GM18861 (cell line): ENCODE data around the gene MAML2.

Source experiments
- ATAC-seq: cut with Tn5 transposase; IDR thresholded peaks from one replicate; pipeline ENCODE4 v1.9.1; 2021; ENCODE audit not compliant: unreplicated experiment

Gene MAML2

GRCh38 chr11:96318850-96319249 lies 24.1 kb downstream of the MAML2 start:
- no peak for ATAC-seq

DNA sequence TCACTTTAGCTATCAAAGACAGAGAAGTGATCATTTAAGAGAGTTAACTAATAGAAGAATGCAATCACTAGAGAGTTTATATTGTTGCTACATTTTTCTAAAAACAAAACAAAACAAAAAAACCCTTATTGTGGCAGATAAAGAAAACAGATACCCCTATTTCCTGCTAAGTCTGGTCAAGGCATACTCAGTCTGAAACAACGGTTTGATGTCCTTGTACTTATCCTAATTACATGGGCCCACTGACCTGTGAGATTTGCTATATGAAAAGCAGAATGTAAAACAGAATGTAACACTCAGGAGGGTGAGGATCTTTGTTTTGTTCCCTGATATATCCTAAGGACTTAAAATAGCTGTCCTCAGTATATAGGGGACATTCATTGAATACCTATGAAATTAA lies 24.6 kb downstream of the MAML2 start:
- ATAC-seq: no peak

- ATAC-seq: no peak
These were observed 25.0 kb downstream of the MAML2 start for GRCh38 chr11:96317985-96318384.

DNA sequence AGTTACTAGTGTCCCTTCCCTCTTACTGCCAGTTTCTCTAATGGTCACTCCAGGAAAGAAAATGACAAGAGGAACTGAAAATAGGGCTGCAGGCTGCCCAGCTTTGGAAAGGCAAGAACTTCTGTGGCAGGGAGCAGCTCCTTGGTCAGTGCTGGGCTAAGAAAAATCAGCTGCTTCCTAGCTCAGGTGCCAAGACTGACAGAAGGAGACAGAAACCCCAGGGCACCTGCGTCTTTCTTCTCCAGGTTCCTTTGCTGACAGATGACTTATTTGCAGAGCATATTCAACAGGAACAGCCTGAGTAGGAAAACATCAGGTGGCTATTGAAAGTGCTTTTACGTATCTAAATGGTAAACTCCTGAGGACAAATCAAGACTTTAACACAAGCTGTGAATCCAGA lies 25.4 kb downstream of the MAML2 start:
- no peak for ATAC-seq

DNA sequence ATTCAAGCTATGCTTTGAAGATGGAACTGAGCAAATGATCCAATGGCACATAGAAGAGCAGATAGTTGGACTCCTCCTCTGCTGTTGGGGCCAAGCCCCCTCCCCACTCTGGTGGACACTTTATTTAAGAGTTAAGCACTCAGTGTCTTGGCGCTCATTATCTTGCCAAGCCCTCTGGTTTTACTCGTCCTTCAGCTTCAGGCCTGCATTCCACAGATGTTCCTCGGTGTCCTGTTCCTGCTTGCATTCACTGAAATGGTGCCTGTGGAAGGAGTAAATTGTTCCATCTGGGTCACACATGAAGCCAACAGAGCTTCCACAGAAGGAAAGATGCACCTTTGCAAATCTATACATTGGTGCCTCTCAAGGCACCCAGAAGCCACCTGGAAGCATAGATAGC lies 26.1 kb downstream of the MAML2 start:
- no peak for ATAC-seq

DNA sequence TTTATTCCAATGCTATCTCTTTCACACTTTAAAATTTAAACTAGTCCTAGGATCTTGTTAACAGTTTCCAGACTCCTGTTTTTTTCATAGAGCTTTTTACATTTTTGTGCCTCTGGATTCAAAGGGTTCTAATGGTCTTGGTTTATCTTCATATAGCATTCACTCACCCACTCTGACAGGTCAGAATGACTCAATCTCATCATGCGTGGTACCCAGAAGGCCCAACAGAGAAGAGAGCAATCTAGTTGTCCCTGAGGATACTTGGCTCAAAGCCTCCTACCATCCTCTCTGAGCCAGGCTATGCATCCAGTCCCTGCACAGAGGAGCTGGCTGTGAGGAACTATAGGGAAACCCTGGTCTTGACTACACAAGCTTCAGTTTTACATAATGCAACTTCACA lies 27.5 kb downstream of the MAML2 start:
- no peak for ATAC-seq

DNA sequence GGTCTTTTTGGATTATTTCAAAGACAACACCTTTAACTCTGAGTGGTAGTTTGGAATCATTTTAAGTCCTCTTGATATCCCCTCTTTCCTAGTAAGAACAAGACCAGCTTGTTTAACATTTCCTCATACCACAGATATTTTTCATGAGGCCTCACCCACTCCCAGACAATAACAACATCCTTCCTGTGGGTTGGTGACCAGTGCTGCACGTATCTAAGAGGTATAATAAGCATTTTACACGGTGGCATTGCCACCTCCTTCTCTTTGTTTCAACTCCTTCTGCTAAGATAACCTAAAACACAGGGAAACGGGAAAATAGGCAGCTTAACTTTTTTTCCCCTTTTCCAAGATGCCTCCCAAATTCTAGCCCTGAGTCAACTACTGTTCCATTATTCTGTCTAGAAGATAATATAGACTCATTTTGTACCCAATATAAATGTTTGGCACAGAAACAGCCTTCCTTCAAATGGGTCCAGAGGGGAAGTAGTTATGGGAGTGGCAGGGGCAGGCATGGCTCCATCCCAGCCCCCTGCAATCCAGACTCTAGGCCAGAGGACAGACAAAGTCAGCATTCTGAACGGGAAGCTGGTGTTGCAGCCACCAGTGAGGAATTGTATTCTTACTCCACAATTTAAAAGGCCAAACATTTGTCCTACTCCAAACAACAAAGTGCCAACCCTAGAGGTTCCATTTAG lies 28.5 kb downstream of the MAML2 start:
- no peak for ATAC-seq

DNA sequence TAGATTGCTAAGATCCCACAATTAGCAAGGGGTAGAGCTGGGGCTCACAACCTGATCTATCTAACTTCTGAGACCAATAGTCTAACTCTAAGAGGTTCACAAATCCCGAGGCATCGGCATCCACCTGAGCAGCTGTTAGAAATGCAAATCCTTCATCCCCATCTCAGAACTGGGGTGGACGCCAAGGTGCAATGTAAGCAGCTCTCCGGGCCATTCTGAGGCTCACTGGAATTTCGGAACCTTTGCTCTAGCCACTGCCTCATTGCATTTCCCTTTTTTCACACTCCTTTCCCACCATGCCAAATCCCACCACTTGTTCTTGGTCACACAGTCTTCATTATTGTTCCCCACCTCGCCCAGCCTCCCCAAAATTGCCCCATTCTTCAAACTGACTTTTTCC lies 29.8 kb downstream of the MAML2 start:
- no peak for ATAC-seq

GRCh38 chr11:96311120-96311568 lies 31.9 kb downstream of the MAML2 start:
- ATAC-seq: no peak

DNA sequence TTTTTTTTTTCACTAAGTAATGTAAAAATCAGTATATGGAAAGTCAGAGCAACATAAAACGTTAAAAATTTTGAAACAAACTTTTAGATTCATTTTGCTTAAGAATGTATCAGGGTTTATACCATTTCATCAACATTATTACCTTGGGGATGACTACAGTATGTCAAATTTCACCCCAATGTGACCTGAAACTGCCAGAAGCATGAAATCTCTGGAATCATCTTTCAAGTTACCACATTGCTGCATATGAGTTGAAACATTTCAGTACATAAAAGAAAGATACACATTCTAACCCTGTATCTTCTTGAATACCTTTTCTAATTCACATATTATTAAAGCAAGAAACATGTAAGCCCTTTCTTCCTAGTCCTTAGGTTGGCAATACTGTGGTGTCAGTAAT lies 32.8 kb downstream of the MAML2 start:
- no peak for ATAC-seq

DNA sequence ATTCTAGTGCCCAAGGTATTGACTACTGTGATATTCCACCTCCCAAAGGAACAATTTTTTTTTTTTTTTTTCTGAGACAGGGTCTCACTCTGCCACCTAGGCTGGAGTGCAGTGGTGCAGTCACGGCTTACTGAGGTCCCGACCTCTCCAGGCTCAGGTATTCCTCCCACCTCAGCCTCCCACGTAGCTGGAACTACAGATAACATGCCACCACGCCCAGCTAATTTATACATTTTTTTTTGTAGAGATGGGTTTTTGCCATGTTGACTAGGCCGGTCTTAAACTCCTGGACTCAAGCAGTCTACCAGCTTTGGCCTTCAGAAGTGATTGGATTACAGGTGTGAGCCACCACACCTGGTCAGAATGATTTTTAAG lies 33.4 kb downstream of the MAML2 start:
- ATAC-seq: no peak

- no peak for ATAC-seq
These were observed 33.9 kb downstream of the MAML2 start for GRCh38 chr11:96309016-96309642.

DNA sequence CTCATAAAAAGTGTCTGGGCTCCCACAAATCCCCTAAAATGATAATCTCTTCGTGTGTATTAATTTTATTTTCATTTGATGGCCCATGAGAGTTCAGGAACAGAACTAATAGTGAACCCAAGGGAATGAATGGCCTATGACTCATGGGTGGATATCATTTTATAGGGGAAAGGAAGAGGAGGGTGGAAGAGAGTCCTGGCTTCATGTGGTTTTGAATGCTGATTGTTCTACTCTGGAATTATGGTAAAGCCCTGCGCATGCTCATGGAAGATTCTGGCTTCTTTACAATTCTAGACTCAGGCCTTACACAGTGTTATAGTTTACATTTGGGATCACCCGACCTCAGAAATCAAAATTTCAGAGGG lies 35.2 kb downstream of the MAML2 start:
- ATAC-seq: no peak

DNA sequence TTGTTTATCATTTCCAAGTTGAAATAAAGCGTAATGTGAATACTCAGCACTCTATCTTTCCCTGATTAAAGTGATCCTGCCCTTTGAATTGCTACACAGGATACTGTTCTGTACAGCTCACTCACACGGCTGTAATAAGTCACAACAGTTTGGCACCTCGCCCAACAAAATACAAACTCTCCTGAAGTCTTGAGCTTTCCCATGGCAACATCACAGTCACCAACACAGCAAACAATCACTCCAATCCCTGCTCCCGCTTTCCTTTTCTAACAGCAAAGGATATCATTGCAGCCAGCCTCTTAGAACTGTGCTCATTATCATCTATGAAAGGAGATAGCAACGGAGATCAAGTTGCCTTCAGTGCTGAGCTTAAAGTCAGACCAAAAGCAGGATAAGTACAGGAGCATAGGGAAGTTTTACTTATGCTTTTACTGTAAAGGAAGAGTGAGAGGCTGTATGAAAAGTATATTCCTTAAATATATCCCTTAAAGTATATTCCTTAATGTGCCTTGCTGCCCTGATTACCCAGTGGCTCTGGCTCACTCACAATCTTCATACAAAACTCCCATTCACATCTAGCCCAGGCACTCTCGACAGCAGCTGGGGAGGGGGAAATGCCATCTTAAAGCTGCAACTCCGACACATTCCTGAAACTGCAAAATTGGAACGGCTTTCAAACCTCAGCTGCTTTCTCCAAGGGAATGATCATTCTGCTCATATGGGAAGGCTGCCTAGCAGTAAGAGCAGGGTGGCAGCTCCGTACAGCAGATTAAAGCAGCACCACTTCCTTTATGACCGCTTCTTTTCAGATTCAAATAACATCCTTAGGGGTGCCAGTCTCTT lies 35.8 kb downstream of the MAML2 start:
- ATAC-seq: no peak

DNA sequence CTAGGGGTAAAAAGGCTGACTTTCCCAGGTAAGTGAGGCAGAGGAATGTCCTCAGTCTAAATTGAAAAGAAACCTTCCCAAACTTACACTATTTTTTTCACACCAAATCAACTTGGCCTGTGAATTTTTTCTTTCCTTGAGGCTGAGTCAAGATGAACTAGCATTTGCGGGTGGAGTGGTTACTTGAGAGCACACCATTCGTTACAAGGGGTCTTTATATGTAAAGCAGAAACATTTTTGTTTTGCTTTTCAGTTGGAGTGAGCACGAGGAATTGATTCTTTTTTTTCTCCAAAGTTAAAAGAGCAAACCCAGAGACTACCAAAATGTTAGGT lies 36.4 kb downstream of the MAML2 start:
- no peak for ATAC-seq

- ATAC-seq: no peak
These were observed 36.9 kb downstream of the MAML2 start for GRCh38 chr11:96306071-96306470.

- no peak for ATAC-seq
These were observed 39.0 kb downstream of the MAML2 start for GRCh38 chr11:96303980-96304379.

- ATAC-seq: no peak
These were observed 39.9 kb downstream of the MAML2 start for GRCh38 chr11:96303064-96303463.

- no peak for ATAC-seq
These were observed 41.2 kb downstream of the MAML2 start for GRCh38 chr11:96301818-96302217.

DNA sequence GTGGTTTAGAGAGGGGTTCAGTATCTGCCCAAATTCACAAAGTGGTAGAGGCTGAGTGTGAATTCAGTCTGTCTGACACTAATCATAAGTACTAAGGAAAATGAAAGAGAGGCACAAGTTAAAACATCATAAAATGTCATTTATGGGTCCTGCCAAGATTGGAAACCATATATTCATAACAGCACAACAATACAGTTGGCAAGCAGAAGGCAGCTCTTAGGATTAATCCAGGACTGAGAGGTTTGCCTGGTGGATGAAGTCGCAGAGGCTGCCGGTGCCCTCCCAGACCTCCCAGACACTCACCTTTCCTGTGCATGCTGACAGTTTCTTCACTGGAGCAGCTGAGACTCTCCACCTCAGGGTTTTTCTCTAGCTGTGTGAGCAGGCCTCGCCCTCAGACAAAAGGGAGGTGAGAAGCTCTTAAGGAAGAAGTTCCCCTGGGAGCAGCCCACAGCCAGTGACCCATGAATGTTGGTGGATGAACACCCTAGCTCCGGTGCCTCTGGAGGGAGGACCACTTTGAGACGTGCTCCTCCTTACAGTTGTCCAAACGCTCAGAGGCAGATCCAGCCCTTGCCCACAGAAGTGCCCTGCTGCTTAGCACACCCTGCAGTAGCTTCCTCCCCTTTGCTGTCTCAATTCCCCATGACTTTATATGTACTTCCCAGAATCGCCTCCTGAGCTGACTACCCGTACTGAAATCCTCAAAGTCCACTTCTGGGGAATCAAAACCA lies 43.7 kb downstream of the MAML2 start:
- no peak for ATAC-seq

GRCh38 chr11:96295369-96295768 lies 47.6 kb downstream of the MAML2 start:
- no peak for ATAC-seq

DNA sequence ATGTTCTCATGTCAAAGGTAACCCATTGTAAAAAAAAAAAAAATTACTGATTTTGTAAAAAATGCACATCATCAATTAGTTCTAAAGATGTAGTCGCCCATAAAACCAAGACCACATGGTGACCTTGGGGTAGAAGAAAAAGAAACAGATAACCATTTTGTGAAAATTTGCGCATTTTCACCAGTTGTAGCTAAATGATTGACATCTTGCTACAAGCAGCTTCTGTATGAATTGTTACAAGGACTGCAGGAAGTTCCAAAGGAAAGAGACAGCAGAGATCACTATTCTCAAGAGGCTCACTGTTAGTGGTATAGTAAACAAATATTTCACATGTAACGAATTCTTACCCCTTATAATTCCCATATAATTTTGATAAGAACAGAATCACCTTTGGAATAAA lies 48.7 kb downstream of the MAML2 start:
- no peak for ATAC-seq
